ENCODE measurements around the gene CEACAM8.
"Not testable (repeated sequence)": the region's sequence is repeated elsewhere in the genome, so short reads cannot be mapped to it uniquely, and the experiment has no call there.

- TF ChIP-seq CTCF, POLR2A (IDR thresholded peaks at IDR 0.05): not testable (repeated sequence)
Measured at GRCh38 chr19:42639324-42640092, 44.8 kb upstream of the CEACAM8 start.

Measured in testis (tissue), 2 donors.